NCI-H748 treated with DMSO at 0.1 percent for 48 hours (cell line): ENCODE measurements around the gene MTUS2.
A peak's percentile ranks its signal among the peaks of the same experiment; 100 is the strongest.
"Not testable (repeated sequence)": the region's sequence is repeated elsewhere in the genome, so short reads cannot be mapped to it uniquely, and the experiment has no call there.

Source experiments
- DNase-seq: peaks from one replicate; lab custom pipeline; 2025; lab: John Stamatoyannopoulos, UW

The MTUS2 gene

GRCh38 chr13:29318741-29319140 lies 498.6 kb downstream of the MTUS2 start:
- DNase-seq = no peak

GRCh38 chr13:29319451-29319850 lies 499.3 kb downstream of the MTUS2 start:
- no peak for DNase-seq

GRCh38 chr13:29323954-29324353 lies 503.8 kb downstream of the MTUS2 start:
- no peak for DNase-seq

- DNase-seq = no peak
Observed at GRCh38 chr13:29324601-29325000, 504.5 kb downstream of the MTUS2 start.

- DNase-seq = no peak
Observed at GRCh38 chr13:29328501-29328900, 508.4 kb downstream of the MTUS2 start.

GRCh38 chr13:29336356-29336755 lies 516.2 kb downstream of the MTUS2 start:
- DNase-seq = no peak

GRCh38 chr13:29339386-29340272 lies 519.5 kb downstream of the MTUS2 start:
- no peak for DNase-seq

GRCh38 chr13:29345860-29346582 lies 525.9 kb downstream of the MTUS2 start:
- DNase-seq = not testable (repeated sequence)

- no peak for DNase-seq
Observed at GRCh38 chr13:29355029-29355428, 534.9 kb downstream of the MTUS2 start.

- DNase-seq = no peak
Observed at GRCh38 chr13:29359181-29359580, 539.0 kb downstream of the MTUS2 start.

- no peak for DNase-seq
Observed at GRCh38 chr13:29361716-29362115, 541.6 kb downstream of the MTUS2 start.

- peak; percentile 91 for DNase-seq
Observed at GRCh38 chr13:29362849-29363604, 542.9 kb downstream of the MTUS2 start.

GRCh38 chr13:29369060-29369743 lies 549.1 kb downstream of the MTUS2 start:
- peak; percentile 73 for DNase-seq

GRCh38 chr13:29379281-29379680 lies 559.1 kb downstream of the MTUS2 start:
- DNase-seq = no peak

GRCh38 chr13:29379865-29380264 lies 559.7 kb downstream of the MTUS2 start:
- no peak for DNase-seq

- DNase-seq = no peak
Observed at GRCh38 chr13:29382021-29382420, 561.9 kb downstream of the MTUS2 start.

GRCh38 chr13:29383476-29383875 lies 563.3 kb downstream of the MTUS2 start:
- no peak for DNase-seq

GRCh38 chr13:29384466-29384865 lies 564.3 kb downstream of the MTUS2 start:
- DNase-seq = no peak

GRCh38 chr13:29384871-29385270 lies 564.7 kb downstream of the MTUS2 start:
- DNase-seq = no peak

- no peak for DNase-seq
Observed at GRCh38 chr13:29386246-29386645, 566.1 kb downstream of the MTUS2 start.

GRCh38 chr13:29390598-29390997 lies 570.5 kb downstream of the MTUS2 start:
- not testable (repeated sequence) for DNase-seq

GRCh38 chr13:29396446-29396845 lies 576.3 kb downstream of the MTUS2 start:
- DNase-seq = no peak
